Ammon's horn (tissue), 1 donor: ENCODE data around the gene DYNC2LI1.
A peak's percentile ranks its signal among the peaks of the same experiment; 100 is the strongest.
"Not testable (repeated sequence)": the region's sequence is repeated elsewhere in the genome, so short reads cannot be mapped to it uniquely, and the experiment has no call there.

ENCODE experiments used
- DNase-seq: peaks from one replicate; pipeline ENCODE4 v3.0.0-alpha.2; 2016; ENCODE audit warnings: low spot score

Gene DYNC2LI1

DNA sequence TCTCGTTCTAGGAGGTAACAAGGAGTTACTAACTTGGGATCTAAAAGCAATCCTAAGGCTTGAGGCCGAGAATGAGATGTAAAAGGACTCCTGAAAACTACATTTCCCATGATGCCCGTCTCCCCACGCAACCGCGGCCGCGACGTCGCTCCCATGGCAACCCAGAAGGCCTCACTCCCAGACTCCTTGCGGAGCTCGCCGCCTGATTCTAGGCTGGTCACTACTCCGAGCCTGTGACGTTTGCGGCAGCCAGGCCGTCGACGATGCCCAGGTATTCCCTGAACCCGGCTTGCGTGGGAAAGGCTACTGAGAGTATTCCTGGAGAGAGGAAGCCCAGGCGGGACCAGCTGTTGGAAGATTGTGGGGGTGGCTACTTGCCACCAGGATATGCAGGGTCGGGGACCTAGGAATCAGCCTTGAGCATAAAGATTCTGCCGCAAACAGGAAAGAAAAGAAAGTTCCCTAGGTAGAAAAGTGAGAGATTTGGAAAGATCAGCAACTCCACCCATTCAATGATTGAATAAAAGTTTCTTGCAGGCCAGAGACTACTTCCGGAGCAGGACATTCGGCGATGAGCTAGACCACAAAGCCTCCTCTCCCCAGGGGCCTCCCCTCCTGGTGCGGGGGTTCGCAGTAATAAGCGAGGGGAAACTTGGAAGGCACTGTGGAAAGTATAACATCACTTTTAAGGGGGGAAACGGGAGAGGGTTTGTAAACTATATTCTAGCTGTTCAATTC is at the start of gene DYNC2LI1:
TSS of gene DYNC2LI1 (plus strand) at position 164 of the 738 bp plus-strand sequence. CDS start at position 264, 100 bp downstream.
- DNase-seq = peak; percentile 96

DNA sequence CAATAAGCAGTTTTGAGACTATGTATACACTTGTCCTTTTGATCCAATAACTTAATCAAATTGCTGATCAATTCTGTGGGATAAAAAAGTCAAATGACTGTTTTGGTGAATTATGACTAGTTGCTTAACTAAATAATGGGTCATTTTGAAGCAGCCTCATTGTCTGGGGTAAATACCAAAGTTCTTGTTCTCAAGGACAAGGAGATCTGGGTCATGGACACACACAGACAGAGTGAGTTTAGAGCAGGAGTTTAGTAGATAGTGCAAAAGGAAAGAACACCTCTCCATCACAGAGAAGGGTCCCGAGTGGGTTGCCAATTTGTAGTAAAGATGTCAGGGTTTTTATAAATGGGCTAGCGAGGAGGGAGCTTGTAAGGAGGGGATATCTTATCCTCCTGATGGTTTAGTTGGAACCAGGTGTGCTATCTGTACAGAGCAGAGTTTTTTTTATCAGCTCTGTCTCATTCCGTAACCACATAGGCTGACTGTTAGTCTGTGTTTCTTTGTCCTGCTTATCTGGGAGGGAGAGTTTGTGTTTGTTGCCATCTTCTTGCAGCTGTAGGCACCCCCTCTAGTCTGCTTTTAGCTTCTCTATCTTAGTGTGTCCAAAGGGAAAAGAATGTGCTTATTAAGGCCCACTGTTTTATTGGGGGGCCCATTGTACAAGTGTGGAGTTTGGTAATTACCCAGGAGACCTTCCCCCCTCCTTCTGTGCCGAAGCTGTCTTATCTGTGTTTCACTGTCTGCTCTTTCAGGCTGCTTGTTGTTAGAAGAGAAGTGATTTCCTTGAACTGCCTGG is 48.9 kb upstream of the DYNC2LI1 start:
- DNase-seq = no peak

DNA sequence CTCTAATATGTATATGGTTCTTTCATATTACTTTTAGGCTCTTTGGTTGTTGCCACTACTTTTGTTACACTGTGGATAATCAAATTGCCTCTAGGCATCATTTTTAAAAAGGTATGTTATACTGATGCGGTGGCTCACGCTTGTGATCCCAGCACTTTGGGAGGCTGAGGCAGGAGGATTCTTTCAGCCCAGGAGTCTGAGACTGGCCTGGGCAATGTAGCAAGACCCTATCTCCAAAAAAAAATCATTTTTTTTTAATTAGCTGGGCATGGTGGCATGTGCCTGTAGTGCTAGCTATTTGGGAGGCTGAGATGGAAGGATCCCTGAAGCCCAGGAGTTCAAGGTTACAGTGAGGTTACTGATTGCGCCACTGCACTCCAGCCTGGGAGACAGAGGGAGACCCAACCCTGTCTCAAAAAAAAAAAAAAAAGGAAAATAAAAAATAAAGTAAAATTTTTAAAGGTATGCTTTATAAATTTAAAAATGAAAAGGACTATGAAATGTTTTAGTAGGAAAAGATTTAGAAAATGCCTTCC is 48.1 kb upstream of the DYNC2LI1 start:
- DNase-seq = no peak

DNA sequence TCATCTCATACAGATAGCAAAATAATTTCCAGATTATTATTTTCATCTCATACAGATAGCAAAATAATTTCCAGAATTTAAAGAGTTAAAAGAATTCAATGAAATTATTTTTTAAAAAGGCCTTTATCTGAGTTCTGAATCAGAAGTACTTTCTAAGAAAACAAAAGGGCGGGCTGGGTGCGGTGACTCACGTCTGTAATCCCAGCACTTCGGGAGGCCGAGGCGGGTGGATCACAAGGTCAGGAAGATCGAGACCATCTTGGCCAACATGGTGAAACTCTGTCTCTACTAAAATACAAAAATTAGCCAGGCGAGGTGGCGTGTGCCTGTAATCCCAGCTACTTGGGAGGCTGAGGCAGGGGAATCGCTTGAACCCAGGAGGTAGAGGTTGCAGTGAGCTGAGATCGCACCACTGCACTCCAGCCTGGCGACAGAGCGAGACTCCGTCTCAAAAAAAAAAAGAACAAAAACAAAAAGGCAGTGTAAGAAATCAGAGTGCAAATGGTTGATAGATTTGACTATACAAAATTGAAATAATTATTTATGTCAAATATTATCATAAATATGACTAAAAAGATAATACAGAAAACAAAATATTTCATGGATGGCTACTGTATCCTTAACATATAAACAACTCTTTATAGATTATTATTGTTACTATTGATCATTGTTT is 46.7 kb upstream of the DYNC2LI1 start:
- not testable (repeated sequence) for DNase-seq

DNA sequence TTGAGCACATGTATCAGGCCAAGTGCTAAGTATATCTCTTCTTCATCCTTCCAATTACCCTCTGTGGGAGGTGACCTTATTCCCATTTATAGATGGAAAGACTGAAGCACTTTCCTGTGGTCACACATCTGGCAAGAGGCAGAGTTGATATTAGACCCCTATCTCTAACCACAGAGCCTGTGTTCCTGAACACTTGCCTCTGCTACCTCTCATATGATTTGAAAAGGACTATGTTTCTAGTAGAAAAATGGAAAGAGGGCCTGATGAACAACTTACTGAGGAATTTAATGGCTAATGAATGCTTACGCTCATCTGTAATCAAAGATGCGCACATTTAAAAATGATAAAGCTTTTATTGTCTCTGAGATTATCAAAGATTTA is 46.2 kb upstream of the DYNC2LI1 start:
- no peak for DNase-seq

DNA sequence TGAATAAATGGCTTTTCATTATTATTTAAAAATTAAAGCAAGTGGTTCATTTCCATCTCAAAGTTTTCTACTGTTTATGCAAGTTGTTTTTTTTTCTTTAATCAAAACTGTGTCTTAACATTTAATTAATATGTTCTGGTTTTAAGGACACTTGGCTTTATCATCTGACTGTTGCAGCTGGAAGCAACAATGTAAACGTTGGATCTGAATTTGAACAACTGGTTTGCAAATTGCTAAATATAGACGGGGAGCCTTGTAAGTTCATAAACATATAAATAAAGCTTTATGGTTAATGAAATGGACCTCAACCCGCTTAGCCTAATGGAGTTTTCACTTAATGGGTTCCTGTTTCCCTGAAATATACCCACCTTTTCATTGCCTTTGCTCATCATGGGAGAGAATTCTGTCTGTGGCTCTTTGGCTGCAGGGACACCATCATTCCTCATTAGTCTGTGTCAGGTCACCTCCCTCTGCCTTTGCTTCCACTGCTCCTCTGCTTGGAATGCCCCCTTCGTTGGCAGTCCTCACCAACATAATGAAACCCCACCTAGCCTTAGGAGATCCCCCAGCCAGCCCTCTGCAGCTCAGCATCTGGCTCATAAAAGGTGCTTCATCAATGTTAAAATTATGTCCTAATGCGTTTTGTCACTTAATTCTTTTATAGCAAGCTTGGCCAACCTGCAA is 44.2 kb upstream of the DYNC2LI1 start:
- no peak for DNase-seq

DNA sequence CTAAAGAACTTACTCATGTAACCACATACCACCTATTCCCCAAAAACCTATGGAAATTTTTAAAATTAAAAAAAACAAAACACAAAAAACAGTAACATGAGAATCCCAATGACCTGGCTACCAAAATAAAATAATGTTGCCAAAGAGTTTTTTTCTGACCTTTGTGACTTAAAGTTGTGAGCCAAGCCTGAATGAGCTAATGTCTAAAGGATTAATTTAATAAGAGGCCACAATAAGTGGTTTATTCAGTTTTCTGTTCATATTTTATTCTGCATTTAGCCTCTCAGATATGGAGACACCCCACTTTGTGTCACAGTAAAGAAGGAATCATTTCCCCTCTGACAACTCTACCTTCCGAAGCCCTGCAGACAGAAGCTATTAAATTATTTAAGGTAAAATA is 42.6 kb upstream of the DYNC2LI1 start:
- no peak for DNase-seq

DNA sequence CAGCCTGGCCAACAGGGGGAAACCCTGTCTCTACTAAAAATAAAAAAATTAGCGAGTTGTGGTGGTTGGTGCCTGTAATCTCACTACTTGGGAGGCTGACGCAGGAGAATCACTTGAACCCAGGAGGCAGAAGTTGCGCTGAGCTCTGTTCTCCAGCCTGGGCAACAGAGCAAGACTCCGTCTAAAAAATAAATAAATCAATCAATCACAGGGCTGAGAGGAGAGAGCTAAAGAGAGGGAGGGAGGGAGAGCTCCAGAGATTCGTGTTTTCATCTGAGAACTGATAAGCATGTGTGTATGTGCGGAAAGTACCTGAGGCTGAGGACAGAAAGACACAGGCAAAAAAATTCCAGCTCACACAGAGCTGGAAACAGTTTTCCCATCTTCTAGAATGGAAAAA is 37.2 kb upstream of the DYNC2LI1 start:
- DNase-seq = no peak

DNA sequence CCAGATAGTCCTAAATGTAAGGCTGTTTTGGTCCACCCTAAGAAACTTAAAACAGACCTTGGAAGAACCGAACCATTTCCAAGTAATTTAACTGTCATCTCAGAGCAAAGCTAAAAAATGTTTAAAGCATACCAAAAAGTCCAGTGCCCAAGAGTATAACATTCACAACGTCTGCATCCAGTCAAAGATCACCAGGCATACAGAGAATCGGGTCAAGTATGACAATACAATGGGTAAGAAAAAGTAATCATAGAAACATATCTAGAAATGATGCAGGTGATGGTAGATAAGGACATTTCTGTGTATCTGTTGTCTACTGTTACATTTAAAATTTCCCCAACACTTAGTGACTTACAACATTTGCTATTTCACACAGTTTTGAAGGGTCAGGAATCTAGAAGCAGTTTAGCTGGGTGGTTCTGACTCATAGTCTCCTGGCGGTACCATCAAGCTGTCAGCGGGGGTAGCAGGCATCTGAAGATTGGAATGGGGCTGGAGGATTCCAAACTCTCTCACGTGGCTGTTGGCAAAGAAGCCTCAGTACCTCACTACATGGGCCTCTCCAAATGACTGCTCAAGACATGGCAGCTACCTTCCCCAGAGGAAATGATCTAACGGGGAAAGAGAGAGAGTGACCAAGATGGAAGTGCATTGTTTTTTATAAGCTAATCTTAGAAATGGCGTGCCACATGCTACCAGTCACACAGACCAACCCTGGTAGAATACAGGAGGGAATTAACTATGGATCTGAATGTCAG is 36.6 kb upstream of the DYNC2LI1 start:
- DNase-seq = no peak

DNA sequence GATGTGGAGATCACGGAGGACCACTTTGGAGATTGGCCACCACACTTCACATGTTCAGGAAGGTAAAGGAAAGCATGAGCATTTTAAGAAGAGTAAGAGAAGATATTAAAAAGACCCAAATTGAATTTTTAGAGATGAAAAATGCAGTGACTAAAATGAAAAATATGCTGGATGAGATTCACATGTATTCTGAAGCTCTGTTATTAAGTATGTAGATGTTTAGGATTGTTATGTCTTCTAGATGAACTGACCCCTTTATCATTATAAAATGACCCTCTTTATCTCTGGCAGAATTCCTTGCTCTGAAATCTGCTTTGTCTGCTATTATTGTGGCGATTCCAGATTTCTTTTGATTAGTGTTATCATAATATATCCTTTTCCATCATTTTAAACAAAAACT is 36.0 kb upstream of the DYNC2LI1 start:
- DNase-seq = no peak

DNA sequence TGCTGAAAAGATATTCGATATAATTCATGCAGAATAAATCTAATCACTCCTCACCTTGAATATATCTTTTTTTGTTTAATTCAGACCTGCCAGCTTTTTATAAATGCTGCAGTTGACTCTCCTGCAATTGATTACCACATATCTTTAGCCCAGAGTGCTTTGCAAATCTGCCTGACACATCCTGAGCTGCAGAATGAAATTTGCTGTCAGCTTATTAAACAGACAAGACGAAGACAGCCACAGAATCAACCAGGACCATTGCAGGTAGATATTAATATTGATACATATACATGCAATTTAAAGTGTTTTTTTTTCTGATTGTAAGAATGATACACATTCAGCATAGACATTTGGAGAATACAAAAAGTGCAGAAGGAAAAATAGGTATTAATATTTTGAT is 35.6 kb upstream of the DYNC2LI1 start:
- DNase-seq = no peak

DNA sequence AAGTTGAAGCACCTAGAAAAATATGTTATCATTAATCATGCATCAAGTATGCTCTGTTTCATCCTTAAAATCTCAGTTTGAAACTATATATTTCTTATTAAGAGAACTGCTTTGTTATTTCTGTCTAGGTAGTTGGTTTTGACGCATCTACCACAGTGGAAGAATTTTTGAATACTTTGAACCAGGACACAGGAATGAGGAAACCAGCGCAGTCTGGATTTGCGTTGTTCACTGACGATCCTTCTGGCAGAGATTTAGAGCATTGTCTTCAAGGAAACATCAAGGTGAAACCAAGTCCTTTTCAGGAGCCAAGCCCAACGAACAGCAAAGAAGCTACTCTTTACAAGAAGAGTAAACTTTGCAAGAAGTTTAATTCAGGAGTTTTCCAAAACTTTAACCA is 30.1 kb upstream of the DYNC2LI1 start:
- no peak for DNase-seq

DNA sequence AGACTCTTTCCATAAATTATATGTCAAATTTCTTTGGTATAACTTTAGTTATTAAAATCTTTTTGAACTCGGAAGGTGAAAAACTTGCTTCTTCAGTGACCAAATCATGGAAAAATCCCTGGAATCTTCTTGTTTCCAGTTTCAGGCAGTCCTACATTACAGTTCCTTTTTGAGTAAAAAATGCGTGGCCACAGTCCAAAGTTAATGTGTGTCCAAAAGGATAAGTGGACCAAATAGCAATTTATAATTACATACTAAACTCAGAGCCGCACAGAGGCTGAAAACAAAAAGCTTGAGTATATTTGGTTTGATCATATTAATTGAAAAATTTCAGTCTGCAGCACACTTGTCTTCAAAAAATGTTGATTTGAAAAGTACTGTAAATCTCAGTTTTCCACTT is 28.4 kb upstream of the DYNC2LI1 start:
- DNase-seq = no peak

DNA sequence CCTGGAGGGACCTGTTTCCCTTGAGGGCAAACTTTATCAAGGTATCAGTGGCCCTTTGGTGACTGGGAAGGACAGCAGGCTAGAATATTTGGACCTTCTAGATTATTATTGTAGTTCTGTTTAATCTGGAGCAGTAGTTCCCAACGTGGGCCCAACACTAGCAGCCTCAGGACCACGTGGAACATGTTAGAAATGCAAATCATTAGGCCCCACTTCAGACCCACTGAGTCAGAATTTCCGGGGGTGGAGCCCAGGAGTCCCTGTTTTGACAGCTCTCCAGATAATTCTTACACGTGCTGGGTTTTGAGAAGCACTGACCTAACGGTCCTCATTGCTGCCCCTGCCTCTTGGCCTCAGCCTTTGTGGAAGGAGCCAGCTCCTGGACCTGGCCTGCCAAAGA is 25.5 kb upstream of the DYNC2LI1 start:
- no peak for DNase-seq

DNA sequence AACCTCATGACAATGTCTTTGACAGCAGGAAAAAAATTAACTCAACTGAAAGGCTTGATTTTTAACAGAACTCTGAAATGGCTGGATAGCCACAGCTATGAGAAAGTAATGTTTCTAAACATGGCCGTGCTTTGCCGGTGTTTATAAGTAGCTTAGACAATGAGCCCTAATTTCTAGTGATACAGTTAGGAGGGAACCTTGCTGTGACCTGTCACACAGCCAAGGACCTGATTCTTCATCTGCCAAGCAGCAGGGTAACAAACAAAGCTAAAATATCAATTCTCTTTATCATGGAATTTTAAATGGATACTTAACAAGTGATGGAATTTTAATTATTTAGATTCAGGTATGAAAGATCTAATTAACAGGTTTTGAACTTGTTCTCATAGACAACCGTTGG is 24.3 kb upstream of the DYNC2LI1 start:
- peak; percentile 8 for DNase-seq

DNA sequence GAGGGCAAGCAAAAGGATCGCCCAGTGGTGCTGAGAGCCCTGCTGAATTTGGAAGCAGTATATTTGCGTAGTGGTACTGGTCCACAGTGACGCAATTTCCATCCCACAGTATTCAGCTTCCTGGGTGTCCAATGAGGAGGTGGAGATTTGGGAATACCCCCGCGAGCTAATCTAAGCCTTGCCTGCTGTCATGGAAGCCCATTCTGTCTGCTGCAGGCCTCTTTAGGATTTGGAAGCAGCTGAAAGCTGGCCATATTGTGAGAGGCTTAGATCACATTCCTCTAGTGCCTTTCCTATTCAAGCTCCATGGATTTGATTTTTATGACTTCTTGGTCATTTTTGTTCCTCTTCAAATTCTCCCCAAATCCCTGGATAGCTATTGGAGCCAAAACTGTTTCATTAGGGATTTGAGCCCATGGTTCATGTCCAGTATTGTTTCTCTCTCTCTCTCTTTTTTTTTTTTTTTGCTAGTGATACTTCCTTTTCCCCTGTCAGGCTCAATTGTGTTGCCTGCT is 22.3 kb upstream of the DYNC2LI1 start:
- no peak for DNase-seq

DNA sequence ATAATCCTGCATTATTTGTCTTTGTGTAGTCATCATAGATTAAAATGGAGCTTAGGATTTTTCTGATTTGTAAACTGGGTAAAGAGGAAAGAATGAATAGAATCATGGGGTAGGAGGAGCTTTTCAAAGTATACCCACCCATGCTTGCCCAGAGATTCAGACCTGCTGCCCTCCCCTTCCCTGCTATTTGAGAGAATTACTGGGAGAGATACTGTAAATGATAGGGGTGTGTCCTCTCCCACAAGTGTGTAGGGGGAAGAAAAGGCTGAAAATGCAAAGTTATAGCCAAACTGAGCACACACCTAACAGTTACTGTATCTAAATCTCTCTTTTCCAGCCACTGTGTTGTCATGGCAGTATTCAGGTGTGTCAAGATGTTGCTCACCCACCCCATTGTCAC is 21.5 kb upstream of the DYNC2LI1 start:
- DNase-seq = no peak

DNA sequence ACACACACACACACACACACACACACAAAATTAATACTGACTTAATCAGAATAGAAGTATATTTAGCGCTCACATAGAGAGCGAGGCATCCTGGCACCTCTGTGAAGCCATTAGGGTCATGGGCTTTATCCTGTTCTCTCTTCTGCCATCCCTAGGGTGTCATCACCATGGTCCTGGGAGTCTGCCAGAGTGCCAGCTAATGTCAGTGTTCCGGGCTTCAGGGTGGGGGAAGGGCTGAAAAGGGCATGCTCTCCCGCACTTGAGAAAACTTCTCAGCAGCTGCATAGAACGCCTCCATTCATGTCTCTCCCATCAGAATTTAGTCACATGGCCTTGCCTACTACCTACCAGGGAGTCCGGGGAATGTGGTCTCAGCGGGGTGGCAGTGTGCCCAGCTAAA is 19.7 kb upstream of the DYNC2LI1 start:
- peak; percentile 6 for DNase-seq

DNA sequence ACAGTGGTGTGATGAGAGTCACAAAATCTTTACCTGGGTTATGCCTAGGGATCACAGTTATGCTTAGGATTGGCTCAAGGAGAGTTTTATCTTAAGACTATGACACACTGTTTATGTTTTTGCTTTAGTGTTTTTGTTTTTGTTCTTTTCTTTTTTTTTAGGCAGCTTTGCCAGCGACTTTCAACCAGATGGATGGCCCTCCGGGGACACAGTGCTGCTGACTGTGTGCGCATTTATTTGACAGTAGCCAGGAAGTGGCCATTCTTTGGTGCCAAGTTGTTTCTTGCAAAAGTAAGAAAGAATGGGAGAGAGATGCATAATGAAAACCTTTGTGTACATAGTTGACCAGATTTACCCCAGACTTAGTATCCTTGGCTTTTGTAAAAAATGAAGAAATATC is 15.1 kb upstream of the DYNC2LI1 start:
- DNase-seq = no peak

DNA sequence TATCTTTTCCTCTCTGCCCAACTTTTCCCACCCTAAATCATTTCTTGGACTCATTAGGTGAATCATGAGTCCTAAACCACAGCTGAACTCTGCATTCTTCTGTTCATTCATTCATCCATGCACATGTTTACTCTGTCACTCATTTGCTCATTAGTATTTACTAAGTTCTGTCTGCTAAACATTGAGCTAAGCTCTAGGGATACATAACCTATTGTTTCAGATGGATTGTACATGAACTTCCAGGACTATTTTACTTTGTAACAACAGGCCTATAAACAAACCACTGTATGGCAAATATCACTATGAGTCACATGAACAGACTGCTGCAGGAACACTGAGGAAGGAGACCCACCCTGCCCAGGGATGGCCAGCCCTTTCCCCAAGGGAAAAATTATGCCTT is 14.6 kb upstream of the DYNC2LI1 start:
- no peak for DNase-seq

DNA sequence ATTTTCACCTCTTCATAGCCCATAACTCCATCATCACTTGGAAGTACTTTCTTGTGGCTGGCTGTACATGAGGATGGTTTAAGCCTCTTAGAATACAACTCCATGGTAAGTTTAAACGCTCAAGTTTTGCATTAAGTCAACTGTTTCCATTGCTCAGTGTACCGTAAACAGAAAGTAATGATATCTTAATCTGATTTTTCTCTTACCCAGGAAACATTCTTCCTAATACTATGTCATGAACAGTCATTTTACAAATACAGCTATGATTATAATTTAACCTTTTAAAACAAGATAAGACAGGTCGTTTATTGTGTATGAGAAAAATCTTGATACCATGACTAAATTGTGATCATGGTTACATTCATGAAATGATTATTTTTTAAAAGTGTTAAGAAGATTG is 11.6 kb upstream of the DYNC2LI1 start:
- no peak for DNase-seq
